WERI-Rb-1 (cell line): ENCODE measurements around the gene SLC39A1.

Source experiments
- DNase-seq: peaks from one replicate; pipeline ENCODE4 v3.0.0-alpha.2; 2020
- H3K27ac ChIP-seq: fragments of 250-450 bp; sonication (Bioruptor Pico); 2 replicates; pipeline ENCODE4 v1.5.1; 2020; ENCODE audit warnings: mild to moderate bottlenecking, moderate library complexity
- H3K27me3 ChIP-seq: fragments of 250-450 bp; sonication (Bioruptor Pico); 2 replicates; pipeline ENCODE4 v1.5.1; 2021; ENCODE audit warnings: mild to moderate bottlenecking, low read depth, moderate library complexity; ENCODE audit not compliant: insufficient read depth, severe bottlenecking
- H3K36me3 ChIP-seq: fragments of 250-450 bp; sonication (Bioruptor Pico); 2 replicates; pipeline ENCODE4 v1.5.1; 2020; ENCODE audit warnings: mild to moderate bottlenecking, moderate library complexity
- H3K4me3 ChIP-seq: 2 replicates; pipeline ENCODE4 v1.5.1; 2011; ENCODE audit warnings: low read depth, mild to moderate bottlenecking, control low read depth, low read length
- H3K9me3 ChIP-seq: fragments of 250-450 bp; sonication (Bioruptor Pico); 2 replicates; pipeline ENCODE4 v1.5.1; 2021; ENCODE audit warnings: mild to moderate bottlenecking, moderate library complexity; ENCODE audit not compliant: severe bottlenecking
- TF ChIP-seq, protein P1 (sequence below): IDR thresholded peaks from 2 replicates; pipeline ENCODE4 v1.5.1; 2011; ENCODE audit warnings: low read depth, mild to moderate bottlenecking, control low read depth, inconsistent platforms, low read length

The SLC39A1 gene

DNA sequence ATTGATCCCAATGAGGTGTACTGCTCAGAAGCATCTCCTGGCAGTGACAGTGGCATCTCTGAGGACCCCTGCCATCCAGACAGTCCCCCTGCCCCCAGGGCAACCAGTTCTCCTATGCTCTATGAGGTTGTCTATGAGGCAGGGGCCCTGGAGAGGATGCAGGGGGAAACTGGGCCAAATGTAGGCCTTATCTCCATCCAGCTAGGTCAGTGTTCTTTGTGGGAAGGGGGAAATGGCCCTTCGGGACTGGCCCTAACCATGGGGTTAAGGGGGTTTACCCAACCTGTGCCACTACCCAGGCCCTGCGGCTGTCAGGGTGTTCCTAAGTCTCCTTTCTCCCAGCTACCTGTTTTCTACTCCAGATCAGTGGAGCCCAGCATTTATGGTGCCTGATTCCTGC is 5.6 kb upstream of the SLC39A1 start:
- H3K36me3 ChIP-seq = peaks cover 48% of the 10 kb centered on the region
- TF ChIP-seq, protein P1, sequence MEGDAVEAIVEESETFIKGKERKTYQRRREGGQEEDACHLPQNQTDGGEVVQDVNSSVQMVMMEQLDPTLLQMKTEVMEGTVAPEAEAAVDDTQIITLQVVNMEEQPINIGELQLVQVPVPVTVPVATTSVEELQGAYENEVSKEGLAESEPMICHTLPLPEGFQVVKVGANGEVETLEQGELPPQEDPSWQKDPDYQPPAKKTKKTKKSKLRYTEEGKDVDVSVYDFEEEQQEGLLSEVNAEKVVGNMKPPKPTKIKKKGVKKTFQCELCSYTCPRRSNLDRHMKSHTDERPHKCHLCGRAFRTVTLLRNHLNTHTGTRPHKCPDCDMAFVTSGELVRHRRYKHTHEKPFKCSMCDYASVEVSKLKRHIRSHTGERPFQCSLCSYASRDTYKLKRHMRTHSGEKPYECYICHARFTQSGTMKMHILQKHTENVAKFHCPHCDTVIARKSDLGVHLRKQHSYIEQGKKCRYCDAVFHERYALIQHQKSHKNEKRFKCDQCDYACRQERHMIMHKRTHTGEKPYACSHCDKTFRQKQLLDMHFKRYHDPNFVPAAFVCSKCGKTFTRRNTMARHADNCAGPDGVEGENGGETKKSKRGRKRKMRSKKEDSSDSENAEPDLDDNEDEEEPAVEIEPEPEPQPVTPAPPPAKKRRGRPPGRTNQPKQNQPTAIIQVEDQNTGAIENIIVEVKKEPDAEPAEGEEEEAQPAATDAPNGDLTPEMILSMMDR = no peak
- H3K4me3 ChIP-seq = peak overlapping the region; percentile 73
- no peak for DNase-seq
- H3K27me3 ChIP-seq = no peaks in the 10 kb centered on the region
- H3K27ac ChIP-seq = peak overlapping the region; percentile 98
- H3K9me3 ChIP-seq = no peaks in the 10 kb centered on the region

DNA sequence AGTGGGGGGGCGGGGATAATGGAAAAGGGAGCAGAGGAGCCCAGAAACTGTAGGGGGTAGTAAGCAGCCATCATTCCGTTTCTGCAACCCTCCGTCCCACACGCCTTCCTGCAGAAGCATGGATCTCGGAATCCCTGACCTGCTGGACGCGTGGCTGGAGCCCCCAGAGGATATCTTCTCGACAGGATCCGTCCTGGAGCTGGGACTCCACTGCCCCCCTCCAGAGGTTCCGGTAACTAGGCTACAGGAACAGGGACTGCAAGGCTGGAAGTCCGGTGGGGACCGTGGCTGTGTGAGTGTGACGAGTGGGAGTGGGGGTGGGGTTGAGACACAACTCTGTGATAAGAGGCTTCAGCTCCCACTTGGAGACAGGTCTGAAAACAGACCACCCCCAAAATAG is 5.1 kb upstream of the SLC39A1 start:
- Histone ChIP-seq H3K36me3 (peaks cover 42% of the 10 kb centered on the region), H3K9me3 (no peaks in the 10 kb centered on the region), H3K4me3 (peak overlapping the region; percentile 73), H3K27ac (peak overlapping the region; percentile 98), H3K27me3 (no peaks in the 10 kb centered on the region)
- TF ChIP-seq, protein P1 = 0 out of 2 replicates have a peak, but pooled peaks have one; percentile 2
- DNase-seq = peak; percentile 71

DNA sequence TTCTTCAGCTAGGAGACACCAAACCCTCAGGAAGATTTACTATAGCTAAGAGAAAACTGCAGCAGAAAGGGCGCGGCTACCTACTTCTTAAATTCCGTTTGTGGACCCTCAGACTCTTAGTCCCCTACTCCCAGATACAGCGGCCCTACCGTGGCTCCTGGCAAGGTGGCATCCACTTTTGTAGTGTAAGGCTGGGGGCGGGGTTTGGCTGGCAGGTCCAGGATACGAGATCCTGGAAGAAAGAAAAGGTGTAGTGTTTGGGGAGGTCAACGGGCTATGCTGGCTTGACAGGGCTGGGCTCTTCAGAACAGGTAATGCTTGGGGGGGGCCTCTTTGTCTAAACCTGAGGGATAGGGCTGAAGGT is 4.6 kb upstream of the SLC39A1 start:
- peaks cover 38% of the 10 kb centered on the region for H3K36me3 ChIP-seq
- DNase-seq = peak; percentile 74
- no peaks in the 10 kb centered on the region for H3K9me3 ChIP-seq
- peak overlapping the region; percentile 98 for H3K27ac ChIP-seq
- TF ChIP-seq, protein P1 = no peak
- no peaks in the 10 kb centered on the region for H3K27me3 ChIP-seq
- H3K4me3 ChIP-seq = peak overlapping the region; percentile 73

DNA sequence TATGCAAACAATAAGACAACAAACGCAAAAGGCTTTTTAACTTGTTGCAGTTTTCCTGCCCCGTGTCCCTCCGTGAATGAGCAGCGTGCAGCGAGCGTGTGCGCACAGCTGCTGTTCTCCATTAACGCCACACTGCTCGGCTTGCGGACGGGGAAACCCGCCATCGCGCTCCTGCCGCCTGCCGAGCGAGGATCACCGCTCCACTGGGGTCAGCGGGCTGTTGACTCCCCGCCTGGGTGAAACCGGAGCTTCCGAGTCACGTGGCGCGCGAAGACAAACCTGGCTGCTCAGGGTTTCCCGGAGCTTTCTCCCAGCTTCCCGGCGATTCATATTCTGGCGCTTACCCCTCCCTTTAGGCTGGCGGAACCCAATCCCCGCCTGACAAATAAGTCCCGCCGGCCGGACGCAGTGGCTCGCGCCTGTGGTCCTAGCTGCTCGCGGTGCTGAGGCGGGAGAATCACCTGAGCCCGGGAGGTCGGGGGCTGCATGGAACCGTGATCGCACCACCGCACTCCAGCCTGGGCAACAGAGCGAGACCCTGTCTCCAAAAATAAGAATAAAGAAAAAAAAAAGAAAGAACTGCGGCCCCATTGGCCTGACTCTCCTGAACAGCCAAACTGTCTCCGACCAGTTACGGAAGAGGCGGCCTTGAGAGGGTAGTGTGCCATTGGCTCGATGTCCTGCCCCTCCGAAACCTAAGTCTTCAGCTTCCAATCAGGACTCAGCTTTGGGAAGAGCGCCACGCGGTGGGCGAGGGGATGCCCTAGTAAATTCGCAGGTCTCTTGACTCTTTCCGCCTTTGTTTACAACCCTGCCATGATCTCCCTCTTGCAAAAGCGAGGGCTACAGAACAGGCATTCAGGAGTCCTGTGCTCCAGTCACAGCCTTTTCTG is 4.0 kb upstream of the SLC39A1 start, which contains the start of gene CREB3L4:
Gene CREB3L4, plus strand, starts transcription at position 796 of the 893 bp plus-strand sequence. CDS start 624 bp downstream, outside the sequence.
- H3K36me3 ChIP-seq = peaks cover 32% of the 10 kb centered on the region
- peak within 1 kb of the TSS; percentile 98 for H3K27ac ChIP-seq
- TF ChIP-seq, protein P1 = peak; percentile 86
- H3K4me3 ChIP-seq = peak within 1 kb of the TSS; percentile 73
- no peaks in the 10 kb centered on the region for H3K9me3 ChIP-seq
- peak; percentile 100 for DNase-seq
- H3K27me3 ChIP-seq = no peaks in the 10 kb centered on the region

DNA sequence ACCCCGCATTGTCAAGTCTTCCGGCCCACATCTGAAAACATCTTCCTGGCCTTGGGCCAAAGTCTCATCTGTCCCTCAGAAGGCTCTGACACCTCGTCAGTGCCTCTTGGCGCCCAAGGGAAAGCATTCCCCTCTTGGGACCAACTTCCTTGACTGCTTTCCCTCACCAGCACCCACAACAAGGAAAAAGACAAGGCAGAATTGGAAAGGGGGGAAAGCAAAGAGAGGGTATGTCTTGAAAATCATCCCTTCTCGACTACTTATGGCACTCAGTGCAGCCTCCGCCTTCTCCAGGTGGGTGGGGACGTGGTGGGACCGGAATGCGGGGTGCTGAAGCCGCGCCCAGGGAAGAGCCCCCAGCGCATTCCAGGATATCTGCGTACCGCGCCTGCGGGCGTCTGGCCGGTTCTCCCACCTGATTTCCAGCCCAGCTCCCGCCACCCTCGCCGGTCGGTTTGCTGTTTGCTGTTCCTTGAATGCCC is 554 bp upstream of the SLC39A1 start:
- Histone ChIP-seq H3K36me3 (peaks cover 46% of the 10 kb centered on the region), H3K27me3 (no peaks in the 10 kb centered on the region), H3K9me3 (no peaks in the 10 kb centered on the region), H3K4me3 (peak overlapping the region; percentile 58), H3K27ac (peak overlapping the region; percentile 89)
- TF ChIP-seq, protein P1 = no peak
- DNase-seq = peak; percentile 86
